ENCODE measurements around the gene BICDL2. TPM values are rescaled to one million over a fixed set of nuclear protein-coding genes. Genes with fewer than 3 reads are reported as not detected.
"Not testable (repeated sequence)": the region's sequence is repeated elsewhere in the genome, so short reads cannot be mapped to it uniquely, and the experiment has no call there.

BICDL2 gene
- total RNA-seq, 2 experiments from 2014 or later: not detected

- H3K4me1 Mint-ChIP-seq (ENCODE audit: low read depth): peaks cover 47% of the 10 kb centered on the region
- no peak overlapping the region for H3K4me3 Mint-ChIP-seq
- peaks cover 19% of the 10 kb centered on the region for H3K36me3 Mint-ChIP-seq (ENCODE audit: low read depth)
- H3K27me3 Mint-ChIP-seq (ENCODE audit: low read depth): no peaks in the 10 kb centered on the region
- intact Hi-C loops (cut with micrococcal nuclease): no loop called here
- no peaks in the 10 kb centered on the region for H3K9me3 Mint-ChIP-seq
- H3K27ac Mint-ChIP-seq: no peak overlapping the region
- CTCF ChIA-PET: interaction anchor here (3.2 to 11.2 kb wide), 2 partner anchors 13 to 68 kb away, joined by 20 to 187 read pairs; partner anchors contain the start of gene ZNF213
- DNase-seq: no peak
These were observed 25.8 kb upstream of the BICDL2 start for GRCh38 chr16:3062553-3062952.

DNA sequence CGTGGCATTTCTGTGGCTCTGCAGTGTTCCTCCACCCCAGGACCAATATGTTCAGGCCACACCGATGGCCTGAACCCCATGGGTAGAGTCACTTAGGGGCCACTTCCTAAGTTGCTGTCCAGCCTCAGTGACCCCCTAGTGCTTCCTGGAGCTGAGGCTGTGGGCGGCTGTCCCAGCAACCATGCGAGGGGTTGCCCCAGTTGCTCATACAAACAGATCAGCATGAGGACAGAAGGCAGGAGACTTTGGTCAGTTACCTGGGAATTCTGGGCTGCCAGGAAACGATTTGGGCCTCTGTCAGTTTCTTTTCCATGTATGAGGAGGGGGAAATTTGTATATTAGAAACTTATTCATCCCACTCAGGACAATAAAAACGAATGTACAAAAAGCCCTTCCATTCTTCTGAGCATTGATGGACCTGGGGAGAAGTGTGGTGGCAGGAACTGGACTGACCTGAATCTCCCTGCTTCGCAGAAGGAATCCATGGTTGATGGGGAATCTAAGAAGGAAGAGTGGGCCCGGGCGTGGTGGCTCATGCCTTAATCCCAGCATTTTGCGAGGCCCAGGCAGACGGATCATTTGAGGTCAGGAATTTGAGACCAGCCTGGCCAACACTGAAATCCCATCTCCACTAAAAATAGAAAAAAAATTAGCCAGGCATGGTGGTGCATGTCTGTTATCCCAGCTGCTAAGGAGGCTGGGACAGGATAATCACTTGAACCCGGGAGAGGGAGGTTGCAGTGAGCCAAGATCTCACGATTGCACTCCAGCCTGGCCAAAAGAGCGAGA is 23.8 kb upstream of the BICDL2 start:
- intact Hi-C loops (cut with micrococcal nuclease): no loop called here

GRCh38 chr16:3059723-3060242 is 23.0 kb upstream of the BICDL2 start:
- CTCF ChIA-PET: interaction anchor here (0.6 to 11.2 kb wide), 14 partner anchors 9 to 91 kb away, joined by 3 to 187 read pairs (median 7); partner anchors contain the start of genes ZNF205 and ZNF213

More for the DNA sequence above, 23.8 kb upstream of the BICDL2 start:
- no peaks in the 10 kb centered on the region for H3K27me3 Mint-ChIP-seq (ENCODE audit: low read depth)
- H3K36me3 Mint-ChIP-seq (ENCODE audit: low read depth): peaks cover 2% of the 10 kb centered on the region
- H3K4me1 Mint-ChIP-seq (ENCODE audit: low read depth): peaks cover 50% of the 10 kb centered on the region
- peak overlapping the region; percentile 89 for H3K4me3 Mint-ChIP-seq
- no peak for DNase-seq
- H3K27ac Mint-ChIP-seq: peak overlapping the region; percentile 91
- H3K9me3 Mint-ChIP-seq: no peaks in the 10 kb centered on the region
- CTCF ChIA-PET: interaction anchor here (0.9 to 11.2 kb wide), 12 partner anchors 10 to 90 kb away, joined by 3 to 187 read pairs (median 12); partner anchors contain the start of genes ZNF205 and ZNF213

DNA sequence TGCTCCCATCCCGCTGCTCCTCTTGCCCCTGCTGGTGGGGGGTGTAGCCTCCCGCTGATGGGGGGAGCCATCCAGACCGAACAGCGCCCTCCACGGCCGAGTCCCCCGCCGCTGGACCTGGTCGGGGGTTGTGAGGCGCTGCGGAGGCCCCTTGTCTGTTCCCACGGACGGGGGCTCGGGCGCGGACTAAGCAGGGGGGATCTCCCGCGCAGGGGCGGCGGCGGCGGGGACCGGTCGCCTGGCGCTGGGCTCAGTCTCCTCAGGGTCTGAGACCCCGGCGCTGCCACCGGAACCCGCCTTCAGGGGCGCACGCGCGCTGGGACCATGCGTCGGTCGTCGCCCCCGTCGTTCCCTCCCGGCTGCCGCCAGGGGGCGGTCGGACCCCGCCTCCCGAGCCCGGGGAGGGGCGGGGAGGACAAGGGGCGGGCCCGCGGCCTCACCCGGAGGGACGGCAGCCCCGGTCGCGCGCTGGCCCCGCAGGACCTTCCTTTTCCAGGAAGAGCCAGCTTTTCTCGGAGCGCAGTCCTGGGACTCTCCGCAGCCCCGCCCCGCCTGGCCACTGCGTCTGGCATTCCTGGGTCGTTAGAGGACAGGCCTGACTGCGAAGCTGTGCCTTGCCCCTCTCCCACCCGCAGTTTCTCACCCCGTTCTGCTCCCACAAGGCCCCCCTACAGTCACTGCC is 22.4 kb upstream of the BICDL2 start:
- peak overlapping the region; percentile 91 for H3K27ac Mint-ChIP-seq
- intact Hi-C loops (cut with micrococcal nuclease): loop anchor here (1.0 to 5.0 kb wide), 5 partner anchors 16 to 107 kb away; partner anchors contain the start of genes HCFC1R1, THOC6 and TNFRSF12A
- CTCF ChIA-PET: interaction anchor here (0.6 to 11.2 kb wide), 22 partner anchors 8 to 130 kb away, joined by 3 to 187 read pairs (median 6); partner anchors contain the start of genes MMP25, ZNF205 and ZNF213

More at GRCh38 chr16:3059723-3060242, 23.0 kb upstream of the BICDL2 start:
- intact Hi-C loops (cut with micrococcal nuclease): loop anchor here (1.0 to 5.0 kb wide), 5 partner anchors 16 to 107 kb away; partner anchors contain the start of genes HCFC1R1, THOC6 and TNFRSF12A
- Mint-ChIP-seq H3K4me3 (peak overlapping the region; percentile 89), H3K9me3 (no peaks in the 10 kb centered on the region), H3K4me1 (ENCODE audit: low read depth) (peaks cover 50% of the 10 kb centered on the region), H3K27ac (peak overlapping the region; percentile 91), H3K36me3 (ENCODE audit: low read depth) (peaks cover 6% of the 10 kb centered on the region), H3K27me3 (ENCODE audit: low read depth) (no peaks in the 10 kb centered on the region)
- no peak for DNase-seq

DNA sequence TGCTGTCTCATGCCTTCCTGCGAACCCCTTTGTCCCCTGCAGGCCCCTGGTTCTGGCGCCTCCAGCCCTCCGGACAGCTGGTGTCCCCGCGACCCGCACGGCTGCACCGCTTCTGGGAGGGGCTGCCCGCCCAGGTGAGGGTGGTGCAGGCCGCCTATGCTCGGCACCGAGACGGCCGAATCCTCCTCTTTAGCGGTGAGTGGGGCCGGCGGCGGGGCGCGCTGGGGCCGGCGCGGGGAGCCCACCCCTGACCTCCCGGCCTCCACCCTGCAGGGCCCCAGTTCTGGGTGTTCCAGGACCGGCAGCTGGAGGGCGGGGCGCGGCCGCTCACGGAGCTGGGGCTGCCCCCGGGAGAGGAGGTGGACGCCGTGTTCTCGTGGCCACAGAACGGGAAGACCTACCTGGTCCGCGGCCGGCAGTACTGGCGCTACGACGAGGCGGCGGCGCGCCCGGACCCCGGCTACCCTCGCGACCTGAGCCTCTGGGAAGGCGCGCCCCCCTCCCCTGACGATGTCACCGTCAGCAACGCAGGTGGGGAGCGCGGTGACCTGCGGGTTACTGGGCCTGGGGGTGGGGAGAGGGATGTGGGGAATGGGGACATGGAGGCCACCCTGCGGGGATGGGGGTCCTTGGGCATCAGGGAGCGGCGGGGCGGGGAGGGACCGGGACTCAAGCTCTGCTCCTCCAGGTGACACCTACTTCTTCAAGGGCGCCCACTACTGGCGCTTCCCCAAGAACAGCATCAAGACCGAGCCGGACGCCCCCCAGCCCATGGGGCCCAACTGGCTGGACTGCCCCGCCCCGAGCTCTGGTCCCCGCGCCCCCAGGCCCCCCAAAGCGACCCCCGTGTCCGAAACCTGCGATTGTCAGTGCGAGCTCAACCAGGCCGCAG is 21.6 kb upstream of the BICDL2 start:
- peak overlapping the region; percentile 89 for H3K4me3 Mint-ChIP-seq
- intact Hi-C loops (cut with micrococcal nuclease): loop anchor here (1.0 to 5.0 kb wide), 6 partner anchors 17 to 108 kb away; partner anchors contain the start of genes HCFC1R1, THOC6 and TNFRSF12A
- peak overlapping the region; percentile 63 for H3K27ac Mint-ChIP-seq
- CTCF ChIA-PET: interaction anchor here (0.5 to 11.2 kb wide), 21 partner anchors 10 to 1570 kb away, joined by 3 to 187 read pairs (median 6); partner anchors contain the start of genes MMP25 and ZNF213
- H3K9me3 Mint-ChIP-seq: no peaks in the 10 kb centered on the region
- peak; percentile 75 for DNase-seq
- H3K27me3 Mint-ChIP-seq (ENCODE audit: low read depth): no peaks in the 10 kb centered on the region
- peaks cover 44% of the 10 kb centered on the region for H3K4me1 Mint-ChIP-seq (ENCODE audit: low read depth)
- H3K36me3 Mint-ChIP-seq (ENCODE audit: low read depth): peaks cover 7% of the 10 kb centered on the region

More for the DNA sequence above, 22.4 kb upstream of the BICDL2 start:
- Mint-ChIP-seq H3K4me1 (ENCODE audit: low read depth) (peaks cover 48% of the 10 kb centered on the region), H3K36me3 (ENCODE audit: low read depth) (peaks cover 7% of the 10 kb centered on the region), H3K9me3 (no peaks in the 10 kb centered on the region), H3K4me3 (peak overlapping the region; percentile 89), H3K27me3 (ENCODE audit: low read depth) (no peaks in the 10 kb centered on the region)
- DNase-seq: peak; percentile 85

DNA sequence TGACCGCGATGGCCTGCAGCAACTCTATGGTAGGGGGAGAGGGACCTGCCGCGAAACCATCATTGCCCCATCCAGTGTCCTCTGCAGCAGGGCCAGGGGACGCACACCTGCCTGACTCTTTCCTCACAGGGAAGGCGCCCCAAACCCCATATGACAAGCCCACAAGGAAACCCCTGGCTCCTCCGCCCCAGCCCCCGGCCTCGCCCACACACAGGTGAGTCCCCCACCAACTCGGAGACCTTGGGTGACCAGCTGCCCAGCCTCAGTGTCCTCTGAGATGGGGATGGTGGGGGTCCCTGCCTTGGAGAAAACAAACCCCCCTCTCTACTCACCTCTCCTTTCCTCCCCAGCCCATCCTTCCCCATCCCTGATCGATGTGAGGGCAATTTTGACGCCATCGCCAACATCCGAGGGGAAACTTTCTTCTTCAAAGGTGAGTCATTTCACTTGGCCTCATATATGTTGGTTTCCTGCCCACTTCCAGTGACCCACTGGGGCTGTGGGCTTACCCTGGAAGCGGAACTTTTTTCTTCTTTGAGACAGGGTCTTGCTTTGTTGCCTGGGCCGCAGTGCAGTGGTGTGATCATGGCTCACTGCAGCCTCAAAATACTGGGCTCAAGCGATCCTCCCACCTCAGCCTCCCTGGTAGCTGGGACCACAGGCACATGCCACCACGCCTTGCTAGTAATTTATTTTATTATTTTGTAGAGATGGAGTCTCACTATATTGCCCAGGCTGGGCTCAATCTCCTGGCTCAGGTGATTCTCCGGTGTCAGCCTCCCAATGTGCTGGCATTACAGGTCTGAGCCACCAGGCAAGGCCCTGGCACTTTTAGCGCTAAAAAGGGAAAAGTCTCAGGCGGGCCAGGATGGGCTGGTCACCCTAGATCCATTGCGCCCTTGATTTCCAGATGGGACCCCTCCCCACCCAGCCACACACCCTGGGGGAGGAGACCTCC is 20.7 kb upstream of the BICDL2 start:
- no peaks in the 10 kb centered on the region for H3K27me3 Mint-ChIP-seq (ENCODE audit: low read depth)
- peaks cover 43% of the 10 kb centered on the region for H3K4me1 Mint-ChIP-seq (ENCODE audit: low read depth)
- no peak overlapping the region for H3K27ac Mint-ChIP-seq
- no peak for DNase-seq
- CTCF ChIA-PET: interaction anchor here (1.0 to 11.2 kb wide), 10 partner anchors 9 to 73 kb away, joined by 3 to 187 read pairs (median 15); partner anchors contain the start of genes MMP25 and ZNF213
- H3K4me3 Mint-ChIP-seq: peak overlapping the region; percentile 27
- H3K9me3 Mint-ChIP-seq: no peaks in the 10 kb centered on the region
- H3K36me3 Mint-ChIP-seq (ENCODE audit: low read depth): peaks cover 7% of the 10 kb centered on the region
- intact Hi-C loops (cut with micrococcal nuclease): loop anchor here (1.0 to 5.0 kb wide), 3 partner anchors 35 to 54 kb away; partner anchors contain the start of genes HCFC1R1, THOC6 and TNFRSF12A

- Mint-ChIP-seq H3K4me1 (ENCODE audit: low read depth) (peaks cover 37% of the 10 kb centered on the region), H3K27ac (no peak overlapping the region), H3K27me3 (ENCODE audit: low read depth) (no peaks in the 10 kb centered on the region), H3K9me3 (no peaks in the 10 kb centered on the region), H3K4me3 (no peak overlapping the region), H3K36me3 (ENCODE audit: low read depth) (peaks cover 9% of the 10 kb centered on the region)
- intact Hi-C loops (cut with micrococcal nuclease): loop anchor here (5.0 kb wide), 1 partner anchor 34 kb away; the partner anchor contains the start of genes HCFC1R1, THOC6 and TNFRSF12A
- DNase-seq: no peak
- CTCF ChIA-PET: interaction anchor here (0.9 to 3.9 kb wide), 2 partner anchors 20 to 23 kb away, joined by 3 to 38 read pairs; no protein-coding TSS in a partner anchor
These were observed 19.8 kb upstream of the BICDL2 start for GRCh38 chr16:3056336-3057180.

- H3K9me3 Mint-ChIP-seq; H3K4me3 Mint-ChIP-seq; H3K36me3 Mint-ChIP-seq (ENCODE audit: low read depth); DNase-seq; H3K27me3 Mint-ChIP-seq (ENCODE audit: low read depth): not testable (repeated sequence)
- intact Hi-C loops (cut with micrococcal nuclease): loop anchor here (5.0 kb wide), 1 partner anchor 33 kb away; the partner anchor contains the start of genes HCFC1R1, THOC6 and TNFRSF12A
- Mint-ChIP-seq H3K4me1 (ENCODE audit: low read depth) (peaks cover 44% of the 10 kb centered on the region), H3K27ac (peak overlapping the region; percentile 62)
- CTCF ChIA-PET: interaction anchor here (0.9 to 1.2 kb wide), 2 partner anchors 23 to 24 kb away, joined by 3 read pairs; no protein-coding TSS in a partner anchor
These were observed 19.0 kb upstream of the BICDL2 start for GRCh38 chr16:3055734-3056115.

GRCh38 chr16:3054965-3055733 is 18.4 kb upstream of the BICDL2 start:
- no peak overlapping the region for H3K4me3 Mint-ChIP-seq

More at GRCh38 chr16:3054965-3055733, 18.4 kb upstream of the BICDL2 start:
- peak overlapping the region; percentile 62 for H3K27ac Mint-ChIP-seq
- CTCF ChIA-PET: interaction anchor here (1.2 kb wide), 1 partner anchor 23 kb away, joined by 3 read pairs; no protein-coding TSS in a partner anchor
- intact Hi-C loops (cut with micrococcal nuclease): loop anchor here (5.0 kb wide), 1 partner anchor 33 kb away; the partner anchor contains the start of genes HCFC1R1, THOC6 and TNFRSF12A
- no peaks in the 10 kb centered on the region for H3K9me3 Mint-ChIP-seq
- no peaks in the 10 kb centered on the region for H3K27me3 Mint-ChIP-seq (ENCODE audit: low read depth)
- H3K36me3 Mint-ChIP-seq (ENCODE audit: low read depth): peaks cover 9% of the 10 kb centered on the region
- H3K4me1 Mint-ChIP-seq (ENCODE audit: low read depth): peaks cover 44% of the 10 kb centered on the region
- peak; percentile 35 for DNase-seq

Data from activated naive CD4-positive, alpha-beta T cell treated with anti-CD3 and anti-CD28 coated beads for 36 hours (primary cell).